ENCODE results near the gene CT47A7. TPM values are rescaled to one million over a fixed set of nuclear protein-coding genes. Genes with fewer than 3 reads are reported as not detected.
"Not testable (repeated sequence)": the region's sequence is repeated elsewhere in the genome, so short reads cannot be mapped to it uniquely, and the experiment has no call there.

Gene CT47A7
- not detected in 2 replicates for total RNA-seq

DNA sequence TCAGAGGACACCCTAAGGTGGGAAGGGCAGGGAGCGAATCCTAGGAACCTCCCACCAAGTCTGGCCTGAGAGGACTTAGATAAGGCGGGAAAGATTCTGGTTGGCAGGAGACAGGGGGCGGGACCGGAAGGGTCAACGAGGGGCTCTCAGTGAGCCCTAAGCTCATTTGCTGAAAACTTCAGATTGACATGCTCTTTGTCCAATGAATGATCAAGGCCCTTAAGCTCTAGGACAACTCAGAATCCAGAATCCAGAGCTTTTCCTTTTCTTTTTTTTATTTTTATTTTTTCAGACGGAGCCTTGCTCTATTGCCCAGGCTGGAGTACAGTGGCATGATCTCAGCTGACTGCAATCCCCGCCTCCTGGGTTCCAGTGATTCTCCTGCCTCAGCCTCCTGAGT is at the start of gene CT47A7:
Gene CT47A7 (minus strand): TSS at position 101 of the 400 bp plus-strand sequence. CDS start 255 bp downstream, outside the sequence.
- DNase-seq (ENCODE audit: extremely low read depth, low read depth, low spot score): not testable (repeated sequence)

DNA sequence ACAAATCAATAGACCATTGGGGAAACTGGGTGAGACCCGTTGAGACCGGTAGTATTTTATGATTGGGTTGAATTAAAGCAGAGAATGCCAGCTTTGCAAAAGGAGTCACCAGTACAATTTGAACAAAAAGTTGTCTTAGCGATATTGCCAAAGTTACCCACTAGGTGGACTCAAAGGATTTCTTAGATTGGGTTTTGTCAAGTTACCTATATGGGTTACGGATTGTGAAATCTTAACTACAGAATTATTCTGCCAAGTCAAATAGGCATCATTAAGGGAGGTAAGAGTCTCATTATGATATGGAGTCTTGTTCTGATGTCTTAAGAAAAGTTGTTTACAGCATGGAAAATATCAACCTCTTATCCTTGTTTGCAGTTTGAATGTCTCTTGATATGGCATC is 44.2 kb upstream of the CT47A7 start:
- DNase-seq (ENCODE audit: extremely low read depth, low read depth, low spot score): no peak

- DNase-seq (ENCODE audit: extremely low read depth, low read depth, low spot score): no peak
Measured at GRCh38 chrX:120999413-120999812, 43.0 kb upstream of the CT47A7 start.

DNA sequence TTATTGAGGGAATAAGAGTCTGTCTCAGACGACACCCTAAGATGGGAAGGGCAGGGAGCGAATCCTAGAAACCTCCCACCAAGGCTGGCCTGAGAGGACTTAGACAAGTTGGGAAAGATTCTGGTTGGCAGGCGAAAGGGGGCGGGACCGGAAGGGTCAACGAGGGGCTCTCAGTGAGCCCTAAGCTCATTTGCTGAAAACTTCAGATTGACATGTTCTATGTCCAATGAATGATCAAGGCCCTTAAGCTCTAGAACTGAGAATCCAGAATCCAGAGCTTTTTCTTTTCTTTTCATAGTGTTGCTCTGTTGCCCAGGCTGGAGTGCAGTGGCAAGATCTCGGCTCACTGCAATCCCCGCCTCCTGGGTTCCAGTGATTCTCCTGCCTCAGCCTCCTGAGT is 29.3 kb upstream of the CT47A7 start, which contains the start of gene CT47A1:
Gene CT47A1 (minus strand): TSS at position 101 of the 400 bp plus-strand sequence. CDS start 231 bp downstream, outside the sequence.
- not testable (repeated sequence) for DNase-seq (ENCODE audit: extremely low read depth, low read depth, low spot score)

Other genes with a start within 250 kb of the CT47A7 start
- gene CT47B1, start 80.7 kb downstream of the CT47A7 start, total RNA-seq: not detected in 2 replicates
- gene CT47A11, start 19.4 kb downstream of the CT47A7 start, total RNA-seq: not detected in 2 replicates
- gene CT47A10, start 14.6 kb downstream of the CT47A7 start, total RNA-seq: not detected in 2 replicates
- not detected in 2 replicates for gene CT47A9, start 9.7 kb downstream of the CT47A7 start, total RNA-seq
- gene CT47A8, start 4.9 kb downstream of the CT47A7 start, total RNA-seq: not detected in 2 replicates
- not detected in 2 replicates for gene CT47A6, start 4.9 kb upstream of the CT47A7 start, total RNA-seq
- gene CT47A5, start 9.7 kb upstream of the CT47A7 start, total RNA-seq: not detected in 2 replicates
- gene CT47A4, start 14.6 kb upstream of the CT47A7 start, total RNA-seq: not detected in 2 replicates
- gene CT47A3, start 19.5 kb upstream of the CT47A7 start, total RNA-seq: not detected in 2 replicates
- not detected in 2 replicates for gene CT47A2, start 24.3 kb upstream of the CT47A7 start, total RNA-seq
- gene CT47A1, start 29.2 kb upstream of the CT47A7 start, total RNA-seq: not detected in 2 replicates
- gene GLUD2, start 91.0 kb upstream of the CT47A7 start, total RNA-seq: 1.6 and 1.7 TPM in 2 replicates